Hepatocyte (in vitro differentiated cells): ENCODE measurements around the gene DCAF17.

ENCODE experiments used
- EZH2 ChIP-seq: fragments of 200-600 bp; sonication (generic); IDR thresholded peaks from 2 replicates; pipeline ENCODE4 v1.6.1; 2016; ENCODE audit warnings: antibody characterized with exemption, mild to moderate bottlenecking, borderline replicate concordance
- EZH2phosphoT487 ChIP-seq: fragments of 200-600 bp; sonication (generic); IDR thresholded peaks from one replicate; pipeline ENCODE4 v1.6.1; 2018; ENCODE audit warnings: antibody characterized with exemption, mild to moderate bottlenecking, low read depth, moderate library complexity; ENCODE audit not compliant: unreplicated experiment, severe bottlenecking
- TF ChIP-seq, protein P1 (sequence below): fragments of 200-600 bp; sonication (generic); IDR thresholded peaks from 2 replicates; pipeline ENCODE4 v1.5.1; 2016; ENCODE audit warnings: antibody characterized with exemption, mild to moderate bottlenecking; ENCODE audit not compliant: poor library complexity

- TF ChIP-seq, protein P1, sequence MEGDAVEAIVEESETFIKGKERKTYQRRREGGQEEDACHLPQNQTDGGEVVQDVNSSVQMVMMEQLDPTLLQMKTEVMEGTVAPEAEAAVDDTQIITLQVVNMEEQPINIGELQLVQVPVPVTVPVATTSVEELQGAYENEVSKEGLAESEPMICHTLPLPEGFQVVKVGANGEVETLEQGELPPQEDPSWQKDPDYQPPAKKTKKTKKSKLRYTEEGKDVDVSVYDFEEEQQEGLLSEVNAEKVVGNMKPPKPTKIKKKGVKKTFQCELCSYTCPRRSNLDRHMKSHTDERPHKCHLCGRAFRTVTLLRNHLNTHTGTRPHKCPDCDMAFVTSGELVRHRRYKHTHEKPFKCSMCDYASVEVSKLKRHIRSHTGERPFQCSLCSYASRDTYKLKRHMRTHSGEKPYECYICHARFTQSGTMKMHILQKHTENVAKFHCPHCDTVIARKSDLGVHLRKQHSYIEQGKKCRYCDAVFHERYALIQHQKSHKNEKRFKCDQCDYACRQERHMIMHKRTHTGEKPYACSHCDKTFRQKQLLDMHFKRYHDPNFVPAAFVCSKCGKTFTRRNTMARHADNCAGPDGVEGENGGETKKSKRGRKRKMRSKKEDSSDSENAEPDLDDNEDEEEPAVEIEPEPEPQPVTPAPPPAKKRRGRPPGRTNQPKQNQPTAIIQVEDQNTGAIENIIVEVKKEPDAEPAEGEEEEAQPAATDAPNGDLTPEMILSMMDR: no peak
- TF ChIP-seq EZH2 (no peak), EZH2phosphoT487 (no peak)
These were observed 58.6 kb downstream of the DCAF17 start for GRCh38 chr2:171492664-171493063.
